HUES6 (cell line): ENCODE data around the gene SMIM7.
A peak's percentile ranks its signal among the peaks of the same experiment; 100 is the strongest.
"Not testable (repeated sequence)": the region's sequence is repeated elsewhere in the genome, so short reads cannot be mapped to it uniquely, and the experiment has no call there.

Source experiments
- H3K27ac ChIP-seq: 2 replicates; pipeline ENCODE4 v1.7.0; 2013; ENCODE audit warnings: low read depth, mild to moderate bottlenecking, low read length, inconsistent platforms
- H3K27me3 ChIP-seq: 2 replicates; pipeline ENCODE4 v1.6.1; 2013; ENCODE audit warnings: low read length; ENCODE audit not compliant: control insufficient read depth, insufficient read depth
- H3K36me3 ChIP-seq: 2 replicates; pipeline ENCODE4 v1.6.1; 2013; ENCODE audit warnings: low read length; ENCODE audit not compliant: control insufficient read depth, insufficient read depth
- H3K4me1 ChIP-seq: 2 replicates; pipeline ENCODE4 v1.6.1; 2013; ENCODE audit warnings: low read length; ENCODE audit not compliant: control insufficient read depth, insufficient read depth
- H3K4me3 ChIP-seq: 2 replicates; pipeline ENCODE4 v1.5.1; 2013; ENCODE audit warnings: low read depth, low read length
- H3K9ac ChIP-seq: one replicate; pipeline ENCODE4 v1.6.1; 2013; ENCODE audit warnings: mild to moderate bottlenecking, low read length
- H3K9me3 ChIP-seq: 2 replicates; pipeline ENCODE4 v1.6.1; 2013; ENCODE audit warnings: low read depth, low read length; ENCODE audit not compliant: control insufficient read depth, insufficient read depth

Gene SMIM7

GRCh38 chr19:16673839-16674238 lies 13.9 kb upstream of the SMIM7 start:
- not testable (repeated sequence) for H3K9ac ChIP-seq, H3K27ac ChIP-seq, H3K36me3 ChIP-seq, H3K4me1 ChIP-seq, H3K27me3 ChIP-seq, H3K4me3 ChIP-seq, H3K9me3 ChIP-seq

GRCh38 chr19:16673231-16673630 lies 13.3 kb upstream of the SMIM7 start:
- Histone ChIP-seq H3K9ac (no peak overlapping the region), H3K9me3 (no peaks in the 10 kb centered on the region), H3K4me3 (no peak overlapping the region), H3K4me1 (no peaks in the 10 kb centered on the region), H3K36me3 (no peaks in the 10 kb centered on the region), H3K27ac (no peak overlapping the region), H3K27me3 (no peaks in the 10 kb centered on the region)

- Histone ChIP-seq H3K4me3 (no peak overlapping the region), H3K9me3 (no peaks in the 10 kb centered on the region), H3K36me3 (no peaks in the 10 kb centered on the region), H3K27ac (no peak overlapping the region), H3K27me3 (no peaks in the 10 kb centered on the region), H3K4me1 (no peaks in the 10 kb centered on the region), H3K9ac (no peak overlapping the region)
Measured at GRCh38 chr19:16671652-16672274, 11.8 kb upstream of the SMIM7 start.

GRCh38 chr19:16670291-16670690 lies 10.3 kb upstream of the SMIM7 start:
- Histone ChIP-seq H3K4me3 (no peak overlapping the region), H3K9ac (no peak overlapping the region), H3K27ac (no peak overlapping the region), H3K9me3 (no peaks in the 10 kb centered on the region), H3K4me1 (no peaks in the 10 kb centered on the region), H3K27me3 (no peaks in the 10 kb centered on the region), H3K36me3 (no peaks in the 10 kb centered on the region; the same call in 1 of the 2 replicates)

- not testable (repeated sequence) for H3K27ac ChIP-seq, H3K4me1 ChIP-seq, H3K9me3 ChIP-seq, H3K36me3 ChIP-seq, H3K9ac ChIP-seq, H3K4me3 ChIP-seq, H3K27me3 ChIP-seq
Measured at GRCh38 chr19:16668702-16669101, 8.8 kb upstream of the SMIM7 start.

GRCh38 chr19:16668176-16668575 lies 8.2 kb upstream of the SMIM7 start:
- no peaks in the 10 kb centered on the region for H3K4me1 ChIP-seq
- H3K9me3 ChIP-seq = no peaks in the 10 kb centered on the region
- no peaks in the 10 kb centered on the region; the same call in 1 of the 2 replicates for H3K36me3 ChIP-seq
- H3K27ac ChIP-seq = no peak overlapping the region
- no peaks in the 10 kb centered on the region for H3K27me3 ChIP-seq
- H3K9ac ChIP-seq = no peak overlapping the region
- H3K4me3 ChIP-seq = no peak overlapping the region

GRCh38 chr19:16661480-16662034 lies 1.6 kb upstream of the SMIM7 start:
- Histone ChIP-seq H3K4me3 (peak overlapping the region; percentile 88), H3K9ac (peak overlapping the region; percentile 46), H3K36me3 (peaks cover 24% of the 10 kb centered on the region), H3K9me3 (no peaks in the 10 kb centered on the region), H3K27ac (no peak overlapping the region), H3K27me3 (peaks cover 14% of the 10 kb centered on the region; the same call in 1 of the 2 replicates), H3K4me1 (peaks cover 9% of the 10 kb centered on the region)

- peaks cover 9% of the 10 kb centered on the region for H3K4me1 ChIP-seq
- H3K27ac ChIP-seq = peak within 1 kb of the TSS; percentile 88
- peaks cover 14% of the 10 kb centered on the region; the same call in 1 of the 2 replicates for H3K27me3 ChIP-seq
- no peaks in the 10 kb centered on the region for H3K9me3 ChIP-seq
- peak within 1 kb of the TSS; percentile 88 for H3K4me3 ChIP-seq
- H3K36me3 ChIP-seq = peaks cover 30% of the 10 kb centered on the region
- peak within 1 kb of the TSS; percentile 91 for H3K9ac ChIP-seq
Measured at GRCh38 chr19:16660763-16661479, 977 bp upstream of the SMIM7 start, which contains the start of gene TMEM38A. TMEM38A (plus strand) TSS chr19:16661139; CDS start chr19:16661218, 79 bp downstream.

GRCh38 chr19:16659464-16659831 lies 496 bp downstream of the SMIM7 start:
- H3K9me3 ChIP-seq = no peaks in the 10 kb centered on the region
- H3K4me1 ChIP-seq = peaks cover 9% of the 10 kb centered on the region
- peak overlapping the region; percentile 88; the same call in 1 of the 2 replicates for H3K27ac ChIP-seq
- peaks cover 14% of the 10 kb centered on the region; the same call in 1 of the 2 replicates for H3K27me3 ChIP-seq
- H3K9ac ChIP-seq = peak overlapping the region; percentile 91
- H3K36me3 ChIP-seq = peaks cover 43% of the 10 kb centered on the region
- H3K4me3 ChIP-seq = peak overlapping the region; percentile 88

GRCh38 chr19:16657384-16657783 lies 2.6 kb downstream of the SMIM7 start:
- H3K27me3 ChIP-seq = peaks cover 14% of the 10 kb centered on the region; the same call in 1 of the 2 replicates
- peaks cover 63% of the 10 kb centered on the region for H3K36me3 ChIP-seq
- H3K9ac ChIP-seq = no peak overlapping the region
- H3K9me3 ChIP-seq = no peaks in the 10 kb centered on the region
- no peak overlapping the region for H3K4me3 ChIP-seq
- H3K27ac ChIP-seq = no peak overlapping the region
- peaks cover 9% of the 10 kb centered on the region for H3K4me1 ChIP-seq

GRCh38 chr19:16655727-16656126 lies 4.2 kb downstream of the SMIM7 start:
- no peak overlapping the region for H3K4me3 ChIP-seq
- H3K9me3 ChIP-seq = no peaks in the 10 kb centered on the region
- H3K36me3 ChIP-seq = peaks cover 80% of the 10 kb centered on the region
- peaks cover 2% of the 10 kb centered on the region; the same call in 1 of the 2 replicates for H3K27me3 ChIP-seq
- H3K9ac ChIP-seq = no peak overlapping the region
- no peaks in the 10 kb centered on the region for H3K4me1 ChIP-seq
- H3K27ac ChIP-seq = no peak overlapping the region
